Hepatic stellate cell (primary cell): ENCODE results near the gene SRGN.

Experiments
- DNase-seq: peaks from one replicate; pipeline ENCODE4 v3.0.0; 2011; ENCODE audit warnings: low spot score

The SRGN gene

DNA sequence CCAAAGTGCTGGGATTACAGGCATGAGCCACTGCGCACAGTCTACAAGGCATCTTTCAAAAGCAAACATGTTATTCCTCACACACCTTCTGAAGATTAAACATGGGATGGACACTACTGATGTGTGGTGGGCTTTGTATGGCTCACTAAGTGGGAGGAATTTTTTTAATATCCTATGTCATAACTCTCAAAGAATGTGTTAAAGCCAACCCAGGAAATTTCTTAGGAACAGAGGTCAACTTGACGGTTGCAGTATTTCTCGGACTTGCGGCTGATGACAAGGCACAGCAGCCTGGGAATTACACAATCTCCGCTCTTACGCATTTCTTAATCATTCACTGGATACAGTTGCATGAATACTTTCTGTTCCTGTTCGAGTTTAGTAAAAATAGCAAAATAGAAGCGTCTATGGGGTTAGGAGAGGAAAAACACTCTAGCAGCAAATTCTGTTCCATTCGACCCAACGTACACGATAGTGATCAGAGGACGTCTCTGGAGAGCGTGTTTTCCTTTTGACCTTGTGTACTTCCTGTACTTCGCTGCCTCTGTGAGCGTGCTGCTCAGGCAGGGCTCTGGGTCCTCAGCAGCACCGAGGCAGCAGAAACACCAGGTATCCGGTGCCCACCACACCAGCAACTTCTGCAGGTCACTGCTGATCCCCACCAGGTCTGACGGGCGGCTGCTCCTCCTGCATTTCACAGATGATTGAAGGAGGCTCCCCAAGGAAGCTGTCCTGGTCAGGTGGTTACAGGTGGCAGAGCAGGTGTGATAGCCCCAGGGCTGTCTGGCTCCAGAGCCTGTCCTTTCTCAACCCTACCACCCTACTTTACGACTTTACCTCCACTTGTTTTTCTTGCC lies 26.4 kb upstream of the SRGN start:
- peak; percentile 87 for DNase-seq

- no peak for DNase-seq
These were observed 25.0 kb upstream of the SRGN start for GRCh38 chr10:69062901-69063300.

- DNase-seq: no peak
These were observed 23.1 kb upstream of the SRGN start for GRCh38 chr10:69064762-69065328.

DNA sequence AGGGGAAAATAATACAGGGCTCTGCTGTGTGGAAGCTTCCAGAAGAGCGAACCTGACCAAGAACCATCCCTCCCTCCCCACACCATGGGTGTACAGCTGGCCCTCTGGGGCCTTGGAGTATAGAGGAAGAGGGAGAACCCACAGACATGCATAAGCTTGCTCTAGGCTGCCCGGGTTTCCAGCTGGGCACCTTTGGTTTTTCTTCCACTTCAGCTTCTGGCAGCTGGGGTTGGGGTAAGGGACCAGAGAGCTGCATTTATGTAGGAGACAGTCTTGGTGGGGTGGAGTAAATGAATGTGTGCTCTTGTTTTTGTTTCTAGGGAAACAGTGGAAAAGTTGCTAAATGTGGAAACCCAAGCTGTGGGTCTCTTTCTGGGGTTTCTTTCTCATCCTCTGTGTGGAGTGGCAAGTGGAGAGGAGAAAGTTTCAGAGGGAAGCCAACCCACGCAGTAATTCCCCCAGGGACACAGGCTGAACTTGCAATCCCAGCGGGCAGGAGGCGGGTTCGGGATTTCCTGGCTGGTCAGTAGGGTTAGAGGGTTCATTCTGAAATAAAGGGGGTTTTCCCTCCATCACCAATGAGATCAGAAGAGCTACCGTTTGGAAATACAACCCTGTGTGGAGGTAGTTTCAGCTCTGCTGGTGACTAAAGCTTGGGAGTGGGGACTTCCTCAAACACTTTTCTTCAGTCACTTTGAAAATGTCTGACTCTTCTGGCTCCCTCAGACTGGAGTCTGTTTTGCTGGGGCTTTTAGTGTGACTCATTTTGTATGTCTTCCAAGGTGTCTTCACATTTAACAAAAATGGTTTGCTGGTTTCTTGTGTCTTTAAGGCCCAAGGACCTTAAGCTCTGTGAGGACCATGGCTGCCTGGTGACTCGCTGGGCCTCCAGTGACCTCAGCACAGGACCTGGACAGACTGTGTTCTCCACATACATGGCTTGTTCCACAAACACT lies 22.2 kb upstream of the SRGN start:
- peak; percentile 55 for DNase-seq

GRCh38 chr10:69067189-69067588 lies 20.7 kb upstream of the SRGN start:
- DNase-seq: no peak

- DNase-seq: no peak
These were observed 19.4 kb upstream of the SRGN start for GRCh38 chr10:69068549-69068948.

GRCh38 chr10:69069090-69070042 lies 18.5 kb upstream of the SRGN start:
- DNase-seq: no peak

DNA sequence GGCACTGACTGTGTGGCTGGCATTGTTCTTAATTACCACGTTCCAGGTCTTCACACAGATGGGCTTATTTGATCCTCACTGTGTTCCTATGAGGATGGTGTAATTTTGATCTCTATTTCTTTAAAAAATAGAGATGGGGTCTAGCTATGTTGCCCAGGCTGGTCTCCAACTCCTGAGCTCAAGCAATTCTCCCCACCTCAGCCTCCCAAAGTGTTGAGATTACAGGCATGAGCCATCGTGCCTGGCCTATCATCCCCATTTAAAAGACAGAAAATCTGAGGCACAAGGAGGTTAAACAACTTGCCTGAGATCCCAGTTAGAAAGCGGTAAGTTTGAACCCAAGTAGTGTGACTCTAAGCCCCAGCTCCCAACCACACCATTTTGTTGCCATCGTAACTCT lies 17.0 kb upstream of the SRGN start:
- DNase-seq: no peak

DNA sequence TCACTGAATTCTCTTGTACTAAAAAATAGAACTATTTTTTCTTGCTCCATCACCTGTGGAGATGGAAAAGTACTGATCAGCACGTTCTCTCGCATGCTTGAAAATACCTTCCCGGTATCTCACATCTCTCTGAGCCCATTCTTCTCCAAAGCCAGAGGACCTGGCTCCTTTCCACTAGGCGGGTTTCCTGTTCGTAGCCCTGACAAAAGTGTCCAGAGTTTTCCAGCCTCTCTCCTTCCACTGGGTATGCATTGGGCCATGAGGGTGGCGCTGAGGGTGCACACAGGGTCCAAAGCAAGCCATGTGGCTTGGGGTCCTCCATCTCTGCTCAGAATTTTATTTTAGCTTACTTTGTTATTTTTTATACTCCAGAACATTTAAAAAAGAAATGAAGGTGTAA lies 16.3 kb upstream of the SRGN start:
- DNase-seq: no peak

- DNase-seq: no peak
These were observed 14.9 kb upstream of the SRGN start for GRCh38 chr10:69073026-69073425.

DNA sequence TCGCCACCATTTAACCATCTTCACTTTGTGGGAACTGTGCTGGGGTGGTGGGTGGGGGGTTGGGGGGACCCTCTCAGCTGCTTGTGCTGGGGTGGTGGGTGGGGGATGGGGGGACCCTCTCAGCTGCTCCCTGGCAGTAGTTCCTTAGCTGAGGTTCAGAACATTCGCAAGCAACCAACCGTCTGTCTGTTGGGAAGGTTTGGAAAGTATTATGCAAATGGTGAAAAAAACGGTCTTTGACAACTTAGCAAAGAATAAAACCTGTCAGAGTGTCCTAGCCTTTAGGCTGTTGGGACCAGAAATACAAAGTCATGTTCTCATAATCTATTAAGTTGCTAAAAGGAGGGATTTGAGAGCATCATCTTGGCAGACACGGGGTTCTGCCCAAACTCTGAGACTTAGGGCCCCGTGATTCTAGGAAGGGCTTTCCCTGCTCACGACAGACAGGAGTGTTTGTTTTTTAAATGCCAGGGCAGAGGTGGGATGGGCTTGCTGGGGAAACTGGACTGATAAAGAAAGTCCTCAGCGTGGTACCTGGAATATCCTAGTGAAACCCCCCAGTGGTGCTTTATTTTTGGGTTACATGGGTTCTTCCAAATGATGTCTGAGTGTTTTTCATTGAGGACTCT lies 14.1 kb upstream of the SRGN start:
- DNase-seq: no peak

GRCh38 chr10:69074532-69074931 lies 13.4 kb upstream of the SRGN start:
- DNase-seq: no peak

GRCh38 chr10:69075431-69075830 lies 12.5 kb upstream of the SRGN start:
- no peak for DNase-seq

GRCh38 chr10:69078311-69078710 lies 9.6 kb upstream of the SRGN start:
- DNase-seq: no peak

DNA sequence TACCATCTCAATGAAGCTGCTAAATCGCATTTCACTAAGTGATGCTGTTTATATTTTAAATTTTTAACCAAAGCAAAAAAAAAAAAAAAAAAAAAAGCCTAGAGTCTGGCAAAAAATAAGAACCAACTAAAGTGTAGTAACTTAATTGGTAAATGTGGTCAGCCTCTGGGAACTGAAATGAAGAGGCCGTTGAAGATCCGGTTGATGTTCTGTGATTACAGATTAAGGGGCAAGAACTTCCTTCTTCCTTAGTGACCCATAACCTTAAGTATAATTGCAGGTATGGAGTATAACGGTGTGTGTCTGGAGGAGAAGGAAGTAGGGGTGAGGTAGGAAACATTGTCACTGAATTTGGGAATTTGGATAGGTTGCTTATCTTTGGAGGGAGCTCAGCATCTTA lies 7.7 kb upstream of the SRGN start:
- DNase-seq: no peak

GRCh38 chr10:69086001-69086509 lies 1.8 kb upstream of the SRGN start:
- peak; percentile 41 for DNase-seq

DNA sequence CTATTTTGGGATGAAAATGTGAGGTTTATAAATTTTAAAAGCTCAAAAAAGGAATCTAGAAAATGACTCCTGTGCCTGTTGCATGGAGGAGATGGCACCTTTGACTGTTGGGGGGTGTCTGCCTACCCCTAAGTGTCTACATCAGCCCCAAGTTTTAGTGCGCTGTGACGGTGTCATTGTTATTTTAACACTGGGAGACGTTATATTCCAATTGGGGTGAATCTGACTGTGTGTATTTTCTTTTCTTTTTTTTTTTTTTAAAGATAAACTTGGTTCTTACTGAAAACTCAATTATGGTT lies 517 bp downstream of the SRGN start:
- DNase-seq: no peak

DNA sequence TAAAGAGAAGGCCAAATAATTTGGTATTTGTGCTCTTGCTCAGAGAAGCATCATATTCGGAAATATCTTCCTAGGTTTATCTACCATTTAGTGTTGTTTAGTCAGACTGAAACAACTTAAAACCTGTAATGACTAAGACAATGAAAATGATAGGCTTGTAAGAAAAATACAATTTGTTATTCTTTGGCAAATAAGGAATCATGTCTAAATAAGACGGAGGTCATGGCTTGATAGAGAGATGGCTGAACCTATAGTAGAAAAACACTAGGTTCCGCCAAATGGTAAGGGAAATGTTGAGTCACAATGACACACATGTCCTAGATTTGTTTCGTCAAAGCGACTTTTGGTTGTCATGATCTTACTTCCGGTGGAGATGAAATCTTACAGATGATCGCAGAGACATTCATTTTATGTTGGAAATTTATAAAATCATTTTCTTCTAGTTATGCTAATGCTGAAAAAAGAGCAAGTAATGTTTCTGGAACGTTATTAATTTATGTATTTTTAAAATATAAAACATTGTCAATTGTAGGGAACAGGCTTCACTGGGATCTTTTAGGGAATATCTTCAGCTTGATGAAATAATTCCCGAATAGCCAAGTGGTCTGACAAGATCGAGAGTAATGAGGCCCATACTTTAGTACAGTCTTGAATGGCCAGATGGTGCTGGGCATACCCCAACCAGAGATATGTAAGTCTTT lies 1.0 kb downstream of the SRGN start:
- DNase-seq: peak; percentile 55

- DNase-seq: no peak
These were observed 2.0 kb downstream of the SRGN start for GRCh38 chr10:69089638-69090599.
